Mesendoderm (in vitro differentiated cells): Measurements from ENCODE around the gene PADI4.
A peak's percentile ranks its signal among the peaks of the same experiment; 100 is the strongest.

Source experiments
- DNase-seq: peaks from one replicate; pipeline ENCODE4 v3.0.0; 2013
- H2AK5ac ChIP-seq: 2 replicates; pipeline ENCODE4 v1.6.1; 2013; ENCODE audit warnings: low read length, inconsistent platforms
- H2BK120ac ChIP-seq: 2 replicates; pipeline ENCODE4 v1.6.1; 2013; ENCODE audit warnings: low read depth, mild to moderate bottlenecking, low read length, moderate library complexity, mixed read lengths
- H2BK15ac ChIP-seq: replicated peaks from 2 replicates; pipeline ENCODE4 v1.6.1; 2013; ENCODE audit warnings: low read depth, mild to moderate bottlenecking, moderate library complexity
- H2BK5ac ChIP-seq: 2 replicates; pipeline ENCODE4 v1.6.1; 2013; ENCODE audit warnings: low read length, inconsistent platforms
- H3K18ac ChIP-seq: 2 replicates; pipeline ENCODE4 v1.6.1; 2013; ENCODE audit warnings: mild to moderate bottlenecking, low read length, mixed read lengths
- H3K23ac ChIP-seq: one replicate; pipeline ENCODE4 v1.6.1; 2013; ENCODE audit warnings: low read length
- H3K27ac ChIP-seq: 2 replicates; pipeline ENCODE4 v1.5.1; 2013; ENCODE audit warnings: low read depth, mild to moderate bottlenecking, inconsistent platforms, low read length, moderate library complexity
- H3K27me3 ChIP-seq: 2 replicates; pipeline ENCODE4 v1.6.1; 2013; ENCODE audit warnings: low read length, control low read depth, mild to moderate bottlenecking, inconsistent platforms; ENCODE audit not compliant: insufficient read depth, poor library complexity
- H3K36me3 ChIP-seq: 2 replicates; pipeline ENCODE4 v1.6.1; 2013; ENCODE audit warnings: low read length, inconsistent platforms; ENCODE audit not compliant: control insufficient read depth, insufficient read depth
- H3K4ac ChIP-seq: one replicate; pipeline ENCODE4 v1.6.1; 2013; ENCODE audit warnings: low read depth, mild to moderate bottlenecking, low read length, moderate library complexity
- H3K4me1 ChIP-seq: 2 replicates; pipeline ENCODE4 v1.6.1; 2013; ENCODE audit warnings: low read depth, low read length, inconsistent platforms; ENCODE audit not compliant: control insufficient read depth
- H3K4me2 ChIP-seq: 2 replicates; pipeline ENCODE4 v1.6.1; 2013; ENCODE audit warnings: low read length
- H3K4me3 ChIP-seq: 2 replicates; pipeline ENCODE4 v1.5.1; 2013; ENCODE audit warnings: mild to moderate bottlenecking, low read length
- H3K56ac ChIP-seq: one replicate; pipeline ENCODE4 v1.6.1; 2013; ENCODE audit warnings: low read length
- H3K79me1 ChIP-seq: 2 replicates; pipeline ENCODE4 v1.6.1; 2013; ENCODE audit warnings: low read length, inconsistent platforms
- H3K79me2 ChIP-seq: 2 replicates; pipeline ENCODE4 v1.6.1; 2013; ENCODE audit warnings: mild to moderate bottlenecking, low read length; ENCODE audit not compliant: control insufficient read depth, insufficient read depth
- H3K9ac ChIP-seq: 2 replicates; pipeline ENCODE4 v1.6.1; 2013; ENCODE audit warnings: low read length, inconsistent platforms
- H4K5ac ChIP-seq: one replicate; pipeline ENCODE4 v1.6.1; 2013; ENCODE audit warnings: low read length
- H4K8ac ChIP-seq: one replicate; pipeline ENCODE4 v1.6.1; 2013; ENCODE audit warnings: low read depth, mild to moderate bottlenecking, control low read depth, low read length, moderate library complexity
- WGBS: extraction: QIAGEN DNeasy Blood & Tissue Kit; methylation state at CpG from one replicate; pipeline ENCODE4 v1.1.7; 2013; ENCODE audit warnings: low lambda C conversion rate, missing lambda C conversion rate; ENCODE audit not compliant: insufficient coverage; ENCODE audit errors: extremely low coverage; 5-methylcytosine and 5-hydroxymethylcytosine counted together

The PADI4 gene

DNA sequence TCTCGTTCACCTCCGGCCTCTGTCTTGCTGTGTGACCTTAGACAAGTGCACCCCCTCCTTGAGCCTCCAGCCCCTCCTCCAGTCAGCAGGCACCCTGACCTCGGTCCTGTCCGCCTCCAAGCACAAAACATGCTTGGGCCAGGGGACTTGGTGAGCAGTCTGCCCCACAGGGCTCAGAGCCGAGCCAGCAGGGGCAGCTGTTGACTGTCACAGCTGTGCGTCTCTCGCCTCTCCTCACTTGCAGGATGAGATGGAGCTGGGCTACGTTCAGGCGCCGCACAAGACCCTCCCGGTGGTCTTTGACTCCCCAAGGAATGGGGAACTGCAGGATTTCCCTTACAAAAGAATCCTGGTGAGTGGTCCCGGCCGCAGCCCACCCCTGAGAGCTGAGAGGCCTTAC, 34.9 kb upstream of the PADI4 start:
- H3K9ac ChIP-seq: no peak overlapping the region
- no peak for DNase-seq

DNA sequence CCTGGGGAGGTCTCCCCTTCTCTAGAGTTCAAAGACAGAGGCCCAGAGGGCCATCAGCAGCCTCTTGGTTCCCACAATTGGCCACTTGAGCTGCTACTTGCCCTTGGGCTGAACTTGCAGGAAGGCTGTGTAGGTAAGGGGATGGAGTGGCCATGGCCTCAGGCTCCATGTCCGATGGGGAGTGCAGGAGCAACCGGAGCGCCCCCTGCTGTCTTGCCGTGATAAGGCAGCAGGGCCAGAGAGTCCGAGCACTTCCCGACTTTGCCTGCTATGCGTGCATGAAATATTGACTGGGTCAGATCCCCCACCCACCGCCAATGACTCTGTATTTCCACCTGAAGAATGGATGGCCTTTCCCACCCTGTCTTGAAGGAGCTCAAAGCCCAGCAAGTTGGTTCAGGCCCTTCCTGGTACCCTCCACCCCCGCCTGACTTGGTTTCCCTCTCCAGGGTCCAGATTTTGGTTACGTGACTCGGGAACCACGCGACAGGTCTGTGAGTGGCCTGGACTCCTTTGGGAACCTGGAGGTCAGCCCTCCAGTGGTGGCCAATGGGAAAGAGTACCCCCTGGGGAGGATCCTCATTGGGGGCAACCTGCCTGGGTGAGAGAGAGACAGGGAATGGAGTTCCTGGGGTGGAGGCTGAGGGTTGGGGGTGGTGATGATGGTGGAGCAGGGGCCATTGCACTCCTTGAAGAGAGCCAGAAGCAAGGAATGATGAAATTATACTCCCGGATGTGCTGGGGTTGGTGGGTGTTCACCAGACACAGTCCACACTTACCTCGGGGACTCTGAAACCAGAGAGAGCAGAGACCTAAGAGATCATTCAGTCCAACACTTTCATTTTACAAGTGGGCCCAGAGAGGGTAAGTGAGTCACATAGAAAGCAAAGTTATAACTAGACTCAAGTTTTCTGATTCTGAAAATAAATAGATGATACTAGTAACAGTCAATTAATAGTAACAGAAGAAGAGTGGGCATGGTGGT, 33.5 kb upstream of the PADI4 start:
- WGBS: no CpG with 5 or more reads among the region's 15 CpGs
- no peak overlapping the region for H3K56ac ChIP-seq
- H4K8ac ChIP-seq: no peak overlapping the region
- no peaks in the 10 kb centered on the region for H3K4me1 ChIP-seq
- no peak overlapping the region for H3K18ac ChIP-seq
- no peak overlapping the region for H3K4me3 ChIP-seq
- peak; percentile 86 for DNase-seq
- H2BK5ac ChIP-seq: no peak overlapping the region
- H3K79me2 ChIP-seq: no peaks in the 10 kb centered on the region
- H3K27ac ChIP-seq: no peak overlapping the region
- H3K4me2 ChIP-seq: no peak overlapping the region
- no peak overlapping the region for H2BK120ac ChIP-seq
- no peak overlapping the region for H2AK5ac ChIP-seq
- H2BK15ac ChIP-seq: no peak overlapping the region
- H3K4ac ChIP-seq: no peak overlapping the region
- H3K79me1 ChIP-seq: no peaks in the 10 kb centered on the region
- H3K23ac ChIP-seq: no peak overlapping the region
- no peaks in the 10 kb centered on the region for H3K36me3 ChIP-seq
- no peak overlapping the region for H3K9ac ChIP-seq
- no peak overlapping the region for H4K5ac ChIP-seq
- H3K27me3 ChIP-seq: no peaks in the 10 kb centered on the region

More for the DNA sequence above, 34.9 kb upstream of the PADI4 start:
- no peak overlapping the region for H3K4me3 ChIP-seq
- H3K23ac ChIP-seq: no peak overlapping the region
- no peak overlapping the region for H2BK5ac ChIP-seq
- H3K79me1 ChIP-seq: no peaks in the 10 kb centered on the region
- no peak overlapping the region for H3K4me2 ChIP-seq
- no peaks in the 10 kb centered on the region for H3K79me2 ChIP-seq
- H2BK15ac ChIP-seq: no peak overlapping the region
- no peaks in the 10 kb centered on the region for H3K27me3 ChIP-seq
- H2AK5ac ChIP-seq: no peak overlapping the region
- H4K5ac ChIP-seq: no peak overlapping the region
- no peak overlapping the region for H3K27ac ChIP-seq
- H3K56ac ChIP-seq: no peak overlapping the region
- no peaks in the 10 kb centered on the region for H3K36me3 ChIP-seq
- no peaks in the 10 kb centered on the region for H3K4me1 ChIP-seq
- no peak overlapping the region for H4K8ac ChIP-seq
- WGBS: no CpG with 5 or more reads among the region's 13 CpGs
- no peak overlapping the region for H3K4ac ChIP-seq
- H2BK120ac ChIP-seq: no peak overlapping the region
- no peak overlapping the region for H3K18ac ChIP-seq

DNA sequence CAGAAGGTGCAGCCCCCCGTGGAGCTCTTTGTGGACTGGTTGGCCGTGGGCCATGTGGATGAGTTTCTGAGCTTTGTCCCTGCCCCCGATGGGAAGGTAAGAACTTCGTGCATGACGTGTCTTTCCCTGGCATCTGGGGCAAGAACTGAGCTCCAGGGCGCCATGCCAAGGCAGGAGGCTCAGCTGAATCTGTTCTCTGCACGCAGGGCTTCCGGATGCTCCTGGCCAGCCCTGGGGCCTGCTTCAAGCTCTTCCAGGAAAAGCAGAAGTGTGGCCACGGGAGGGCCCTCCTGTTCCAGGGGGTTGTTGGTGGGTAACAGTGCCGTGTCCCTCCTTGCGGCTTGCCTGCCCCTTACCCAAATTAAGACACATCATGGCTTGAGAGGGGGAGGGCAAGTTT, 31.4 kb upstream of the PADI4 start:
- no peaks in the 10 kb centered on the region for H3K79me2 ChIP-seq
- H3K4me3 ChIP-seq: no peak overlapping the region
- H3K4me1 ChIP-seq: no peaks in the 10 kb centered on the region
- H3K4me2 ChIP-seq: no peak overlapping the region
- no peak overlapping the region for H3K56ac ChIP-seq
- H3K23ac ChIP-seq: no peak overlapping the region
- H2AK5ac ChIP-seq: no peak overlapping the region
- no peak overlapping the region for H4K8ac ChIP-seq
- no peak overlapping the region for H3K18ac ChIP-seq
- no peak overlapping the region for H2BK15ac ChIP-seq
- H3K4ac ChIP-seq: no peak overlapping the region
- H3K36me3 ChIP-seq: no peaks in the 10 kb centered on the region
- H3K27ac ChIP-seq: no peak overlapping the region
- H3K9ac ChIP-seq: no peak overlapping the region
- H2BK120ac ChIP-seq: no peak overlapping the region
- no CpG with 5 or more reads among the region's 11 CpGs for WGBS
- H3K27me3 ChIP-seq: no peaks in the 10 kb centered on the region
- DNase-seq: no peak
- H4K5ac ChIP-seq: no peak overlapping the region
- H2BK5ac ChIP-seq: no peak overlapping the region
- no peaks in the 10 kb centered on the region for H3K79me1 ChIP-seq

DNA sequence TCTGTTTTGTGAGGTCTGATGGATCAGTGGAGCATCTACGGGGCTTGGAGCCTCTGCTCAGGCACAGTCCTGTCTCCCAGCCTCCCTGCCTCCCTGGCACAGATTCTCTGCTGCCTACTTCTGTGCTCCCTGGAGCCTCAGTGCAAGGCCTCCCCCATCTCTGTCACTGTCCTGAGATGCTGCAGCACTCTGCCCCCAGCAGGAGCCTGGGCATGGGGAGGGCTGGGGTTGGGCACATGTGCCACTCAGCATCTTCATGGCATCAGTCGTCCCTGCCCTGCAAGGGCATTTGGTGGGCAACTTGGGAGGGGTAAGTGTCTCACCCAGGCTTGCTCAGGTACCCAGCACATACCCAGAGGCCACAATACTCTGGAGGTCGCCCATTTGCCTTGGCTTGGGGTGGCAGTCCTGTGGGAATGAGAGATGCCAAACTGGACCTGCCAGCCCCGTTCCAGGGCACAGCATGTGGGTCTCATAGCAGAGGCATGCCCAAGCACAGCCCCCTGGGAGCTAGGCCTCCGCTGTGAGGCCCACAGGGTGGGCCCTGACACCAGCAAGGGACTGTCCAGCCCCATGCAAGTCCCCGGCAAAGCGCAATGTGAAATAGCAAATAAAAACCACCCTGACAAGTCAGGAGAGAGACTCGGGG, 30.4 kb upstream of the PADI4 start:
- Histone ChIP-seq H4K8ac (no peak overlapping the region), H4K5ac (no peak overlapping the region), H3K23ac (no peak overlapping the region), H3K27me3 (no peaks in the 10 kb centered on the region), H3K9ac (no peak overlapping the region), H2BK120ac (no peak overlapping the region), H3K18ac (no peak overlapping the region), H2BK15ac (no peak overlapping the region), H2BK5ac (no peak overlapping the region), H3K56ac (no peak overlapping the region), H3K27ac (no peak overlapping the region), H3K4me2 (no peak overlapping the region), H3K36me3 (no peaks in the 10 kb centered on the region), H3K4me1 (no peaks in the 10 kb centered on the region), H3K79me1 (no peaks in the 10 kb centered on the region), H3K79me2 (no peaks in the 10 kb centered on the region), H3K4ac (no peak overlapping the region), H3K4me3 (no peak overlapping the region), H2AK5ac (no peak overlapping the region)
- WGBS: no CpG with 5 or more reads among the region's 8 CpGs
- no peak for DNase-seq

DNA sequence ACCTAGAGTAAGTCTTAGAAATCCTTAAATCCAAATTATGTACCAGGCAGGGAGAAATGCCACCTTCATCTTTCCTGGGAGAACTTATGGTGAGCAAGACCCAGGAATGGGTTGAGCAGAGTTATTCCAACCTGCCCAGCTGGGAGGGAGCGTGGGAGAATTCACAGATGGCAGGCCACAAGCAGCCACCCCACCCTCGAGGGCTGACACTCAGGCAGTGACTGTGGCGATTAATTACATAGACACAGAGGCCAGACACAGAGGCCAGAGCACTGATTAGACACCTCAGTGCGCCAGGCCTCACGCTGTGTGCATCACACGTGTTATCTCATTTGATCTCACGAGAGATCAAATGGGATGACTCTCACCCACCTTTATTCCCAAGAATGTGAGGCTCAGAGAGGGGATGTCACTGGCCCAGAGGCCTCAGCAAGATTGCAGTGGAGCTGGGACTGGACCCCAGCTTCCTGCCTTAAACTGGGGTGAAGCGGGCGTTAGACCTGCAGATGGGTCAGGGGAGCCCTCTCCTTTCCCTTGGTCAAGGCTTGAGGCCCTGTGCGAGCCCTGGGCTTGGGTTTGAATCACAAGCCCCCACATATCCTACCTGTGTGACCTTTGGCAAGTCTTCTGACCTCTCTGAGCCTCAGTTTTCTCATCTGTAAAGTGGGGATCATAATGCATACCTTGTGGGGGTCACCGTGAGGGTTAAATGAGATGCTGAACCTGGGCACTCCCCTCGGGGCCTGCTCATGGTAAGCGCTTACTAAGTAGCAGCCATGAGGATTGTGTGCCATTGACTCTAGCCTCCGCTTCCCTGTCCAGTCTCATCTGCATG, 28.8 kb upstream of the PADI4 start:
- Histone ChIP-seq H2BK120ac (no peak overlapping the region), H4K8ac (no peak overlapping the region), H3K4ac (no peak overlapping the region), H3K23ac (no peak overlapping the region), H2BK15ac (no peak overlapping the region), H3K27ac (no peak overlapping the region), H3K4me2 (no peak overlapping the region), H4K5ac (no peak overlapping the region), H3K36me3 (no peaks in the 10 kb centered on the region), H3K4me3 (no peak overlapping the region), H3K56ac (no peak overlapping the region), H3K79me1 (no peaks in the 10 kb centered on the region), H2BK5ac (no peak overlapping the region), H3K18ac (no peak overlapping the region), H3K9ac (no peak overlapping the region), H3K4me1 (no peaks in the 10 kb centered on the region), H3K27me3 (no peaks in the 10 kb centered on the region), H2AK5ac (no peak overlapping the region), H3K79me2 (no peaks in the 10 kb centered on the region)
- DNase-seq: no peak
- no CpG with 5 or more reads among the region's 14 CpGs for WGBS
